ENCODE data around the gene FEM1C.

The FEM1C gene

DNA sequence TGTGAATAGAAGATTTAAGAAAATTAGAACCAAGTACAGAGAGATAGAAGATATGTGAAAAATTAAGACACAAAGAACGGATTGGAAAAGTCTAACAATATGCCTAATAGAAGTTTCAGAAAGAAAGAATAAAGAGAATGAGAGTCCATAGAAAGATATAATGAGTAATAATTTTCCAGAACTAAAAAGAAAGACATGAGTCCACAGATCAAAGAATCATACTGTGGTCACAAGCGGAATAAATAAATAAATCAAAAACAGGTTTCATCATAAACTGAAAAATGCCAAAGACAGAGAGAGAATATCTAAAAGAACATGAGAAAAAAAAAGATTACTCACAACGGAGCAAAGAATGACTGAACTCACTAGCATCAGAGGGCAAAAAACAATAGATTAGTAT lies 32.9 kb downstream of the FEM1C start:
- TF ChIP-seq, protein P1, sequence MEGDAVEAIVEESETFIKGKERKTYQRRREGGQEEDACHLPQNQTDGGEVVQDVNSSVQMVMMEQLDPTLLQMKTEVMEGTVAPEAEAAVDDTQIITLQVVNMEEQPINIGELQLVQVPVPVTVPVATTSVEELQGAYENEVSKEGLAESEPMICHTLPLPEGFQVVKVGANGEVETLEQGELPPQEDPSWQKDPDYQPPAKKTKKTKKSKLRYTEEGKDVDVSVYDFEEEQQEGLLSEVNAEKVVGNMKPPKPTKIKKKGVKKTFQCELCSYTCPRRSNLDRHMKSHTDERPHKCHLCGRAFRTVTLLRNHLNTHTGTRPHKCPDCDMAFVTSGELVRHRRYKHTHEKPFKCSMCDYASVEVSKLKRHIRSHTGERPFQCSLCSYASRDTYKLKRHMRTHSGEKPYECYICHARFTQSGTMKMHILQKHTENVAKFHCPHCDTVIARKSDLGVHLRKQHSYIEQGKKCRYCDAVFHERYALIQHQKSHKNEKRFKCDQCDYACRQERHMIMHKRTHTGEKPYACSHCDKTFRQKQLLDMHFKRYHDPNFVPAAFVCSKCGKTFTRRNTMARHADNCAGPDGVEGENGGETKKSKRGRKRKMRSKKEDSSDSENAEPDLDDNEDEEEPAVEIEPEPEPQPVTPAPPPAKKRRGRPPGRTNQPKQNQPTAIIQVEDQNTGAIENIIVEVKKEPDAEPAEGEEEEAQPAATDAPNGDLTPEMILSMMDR (IDR thresholded peaks at IDR 0.05; ENCODE audit: low read depth, low read length, missing control alignments) = no peak

DNA sequence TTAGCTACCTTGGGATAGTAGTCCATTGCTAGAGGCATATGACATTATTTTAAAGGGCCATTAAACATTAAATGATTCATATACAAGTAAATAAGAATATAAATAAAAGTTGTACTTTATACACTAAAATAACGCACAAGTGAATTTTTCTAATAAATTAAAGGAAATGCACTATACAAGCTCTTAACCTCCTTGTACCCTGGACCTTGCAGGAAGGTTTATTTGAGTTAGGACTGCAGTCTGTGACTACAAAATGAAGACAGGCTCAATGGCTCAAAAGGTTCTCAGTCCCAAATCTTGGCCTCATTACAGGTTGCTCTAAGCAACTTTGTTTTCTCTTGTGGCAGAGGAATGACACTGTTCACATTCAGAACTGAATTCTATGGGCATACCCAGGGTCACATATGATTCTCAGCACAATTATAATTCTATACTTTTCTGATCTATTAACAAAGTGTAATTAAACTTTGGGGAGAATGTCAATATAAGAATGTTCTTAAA lies 34.4 kb downstream of the FEM1C start:
- no peak for DNase-seq (ENCODE audit: low read depth)
- TF ChIP-seq, protein P1 (IDR thresholded peaks at IDR 0.05; ENCODE audit: low read depth, low read length, missing control alignments) = no peak
- no peak overlapping the region for H3K4me3 ChIP-seq (ENCODE audit: low read depth, low read length)

More for the DNA sequence above, 32.9 kb downstream of the FEM1C start:
- DNase-seq (ENCODE audit: low read depth) = no peak
- no peak overlapping the region for H3K4me3 ChIP-seq (ENCODE audit: low read depth, low read length)

DNA sequence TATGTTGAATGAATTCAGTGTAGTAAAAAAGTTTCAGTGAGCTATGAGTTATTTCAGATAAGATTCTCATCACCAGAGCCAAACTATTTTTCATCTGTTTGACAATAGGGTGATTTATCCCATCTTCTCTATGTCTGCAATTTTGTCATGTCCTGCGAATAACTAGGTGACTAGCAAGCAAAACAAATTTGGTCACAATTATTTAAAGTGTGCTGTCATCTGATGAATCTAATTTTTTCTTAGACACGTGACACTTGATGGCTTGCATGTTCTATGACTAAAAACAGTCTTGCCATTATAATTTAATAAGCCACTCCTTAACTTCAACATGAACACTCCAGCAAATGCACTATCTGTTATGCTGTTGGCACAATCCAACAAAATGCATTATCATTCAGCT lies 35.0 kb downstream of the FEM1C start:
- no peak for DNase-seq (ENCODE audit: low read depth)
- TF ChIP-seq, protein P1 (IDR thresholded peaks at IDR 0.05; ENCODE audit: low read depth, low read length, missing control alignments) = no peak
- H3K4me3 ChIP-seq (ENCODE audit: low read depth, low read length) = no peak overlapping the region

DNA sequence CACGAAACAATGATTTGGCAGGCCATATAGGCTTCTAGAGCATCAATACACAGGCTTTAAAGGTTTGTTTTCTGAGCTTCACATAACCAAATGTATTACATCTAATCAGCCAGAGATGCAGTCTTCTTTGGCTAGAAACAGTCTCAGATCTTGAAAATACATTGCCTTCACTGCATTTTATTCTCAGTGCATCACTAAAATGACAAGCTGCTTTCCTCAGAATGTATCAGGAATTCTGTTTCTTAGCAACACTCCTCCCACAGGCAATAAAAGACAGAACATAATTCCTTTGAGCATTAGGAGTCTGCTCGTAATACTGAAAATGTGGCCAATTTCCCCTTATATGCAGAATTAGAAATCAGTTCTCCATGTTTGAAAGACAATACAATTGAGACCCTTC lies 36.9 kb downstream of the FEM1C start:
- no peak for DNase-seq (ENCODE audit: low read depth)
- TF ChIP-seq, protein P1 (IDR thresholded peaks at IDR 0.05; ENCODE audit: low read depth, low read length, missing control alignments) = no peak
- no peak overlapping the region for H3K4me3 ChIP-seq (ENCODE audit: low read depth, low read length)

DNA sequence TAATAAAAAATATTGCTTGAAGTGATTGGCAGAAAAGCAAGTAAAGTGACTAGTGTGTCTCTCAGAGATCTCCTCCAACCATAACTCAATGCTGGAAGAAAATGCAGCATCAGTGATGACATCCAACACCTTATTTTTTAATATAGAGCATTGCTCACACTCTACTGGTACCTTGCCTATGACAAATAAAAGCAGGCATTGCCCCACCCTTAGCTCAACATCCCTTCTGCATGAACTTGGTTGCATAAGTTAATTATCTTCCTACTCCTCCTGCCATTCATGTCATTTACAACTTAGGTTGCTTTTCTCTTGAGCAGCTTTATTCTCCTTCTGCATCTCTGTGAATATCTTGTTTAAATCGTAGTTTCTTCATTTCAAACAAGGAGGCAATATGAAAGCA lies 41.2 kb downstream of the FEM1C start:
- no peak for DNase-seq (ENCODE audit: low read depth)
- no peak overlapping the region for H3K4me3 ChIP-seq (ENCODE audit: low read depth, low read length)
- TF ChIP-seq, protein P1 (IDR thresholded peaks at IDR 0.05; ENCODE audit: low read depth, low read length, missing control alignments) = no peak

DNA sequence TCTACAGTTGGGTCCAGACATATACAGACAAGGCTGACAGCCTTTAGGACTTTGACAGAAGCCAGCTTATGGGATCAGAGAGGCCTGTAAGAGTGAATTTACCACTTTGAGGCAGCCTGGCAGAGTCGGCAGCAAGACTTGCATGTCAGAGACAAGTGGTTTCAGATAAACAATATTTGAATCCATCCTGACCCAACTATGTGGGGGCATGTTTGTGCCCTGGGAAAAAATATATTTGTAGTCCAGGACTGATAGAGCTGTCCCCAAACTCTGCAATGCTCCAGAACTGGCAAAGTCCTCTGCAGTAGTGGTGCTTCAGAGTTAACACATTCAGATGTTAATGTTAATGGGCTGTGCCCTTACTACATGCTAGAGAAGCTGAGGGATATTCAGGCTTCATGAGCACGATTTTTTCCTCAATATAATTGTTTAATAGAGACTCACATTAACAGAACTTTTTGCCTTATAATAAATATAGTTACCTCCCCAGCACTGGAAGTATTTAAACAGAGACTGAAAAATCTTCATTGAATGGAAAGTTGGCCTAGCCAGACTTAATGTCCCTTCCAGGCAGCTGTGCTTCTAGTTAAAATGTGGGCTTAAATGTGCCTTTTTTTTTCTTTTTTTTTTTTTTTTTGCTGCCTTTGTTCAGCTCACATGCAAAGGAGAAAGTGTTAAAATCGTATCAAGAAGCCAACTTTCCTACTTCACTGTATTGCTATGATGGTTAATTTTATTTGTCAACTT lies 42.9 kb downstream of the FEM1C start:
- DNase-seq (ENCODE audit: low read depth) = no peak
- TF ChIP-seq, protein P1 (IDR thresholded peaks at IDR 0.05; ENCODE audit: low read depth, low read length, missing control alignments) = no peak
- H3K4me3 ChIP-seq (ENCODE audit: low read depth, low read length) = no peak overlapping the region

DNA sequence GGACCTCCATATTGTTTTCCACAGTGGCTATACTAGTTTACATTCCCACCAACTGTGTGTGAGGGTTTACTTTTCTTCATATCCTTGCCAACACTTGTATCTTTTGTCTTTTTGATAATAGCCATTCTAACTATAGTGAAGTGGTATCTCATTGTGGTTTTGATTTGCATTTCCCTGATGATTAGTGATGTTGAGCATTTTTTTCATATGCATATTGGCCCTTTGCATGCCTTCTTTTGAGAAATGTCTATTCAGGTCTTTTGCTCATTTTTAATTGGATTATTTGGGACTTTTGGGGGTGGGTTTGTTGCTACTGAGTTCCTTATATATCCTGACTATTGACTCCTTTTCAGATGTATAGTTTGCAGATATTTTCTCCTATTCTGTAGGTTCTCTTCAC lies 44.4 kb downstream of the FEM1C start:
- DNase-seq (ENCODE audit: low read depth) = no peak
- TF ChIP-seq, protein P1 (IDR thresholded peaks at IDR 0.05; ENCODE audit: low read depth, low read length, missing control alignments) = no peak
- H3K4me3 ChIP-seq (ENCODE audit: low read depth, low read length) = no peak overlapping the region

Data from GM12864 (cell line).